H9 (cell line): Measurements from ENCODE around the gene XXYLT1. TPM values are rescaled to one million over a fixed set of nuclear protein-coding genes. Genes with fewer than 3 reads are reported as not detected.

ENCODE experiments used
- DNase-seq: peaks from one replicate; pipeline ENCODE4 v3.0.0-alpha.2; 2017
- H2AFZ ChIP-seq: one replicate; pipeline ENCODE4 v1.6.1; 2013; ENCODE audit warnings: mild to moderate bottlenecking, low read length, control low read depth, moderate library complexity
- H2AK5ac ChIP-seq: 2 replicates; pipeline ENCODE4 v1.6.1; 2013; ENCODE audit warnings: low read length, control low read depth, mixed read lengths; ENCODE audit not compliant: insufficient read length
- H2BK120ac ChIP-seq: one replicate; pipeline ENCODE4 v1.6.1; 2013; ENCODE audit warnings: low read depth, mild to moderate bottlenecking, low read length, control low read depth, inconsistent platforms; ENCODE audit not compliant: poor library complexity, severe bottlenecking
- H2BK12ac ChIP-seq: 2 replicates; pipeline ENCODE4 v1.6.1; 2013; ENCODE audit warnings: low read length, control low read depth, mixed read lengths, low read depth; ENCODE audit not compliant: insufficient read length
- H2BK15ac ChIP-seq: 2 replicates; pipeline ENCODE4 v1.6.1; 2013; ENCODE audit warnings: low read depth, low read length, control low read depth
- H2BK20ac ChIP-seq: one replicate; pipeline ENCODE4 v1.6.1; 2013; ENCODE audit warnings: low read depth, mild to moderate bottlenecking, low read length, control low read depth, inconsistent platforms; ENCODE audit not compliant: poor library complexity, severe bottlenecking
- H2BK5ac ChIP-seq: 2 replicates; pipeline ENCODE4 v1.6.1; 2013; ENCODE audit warnings: low read length, control low read depth, mixed read lengths; ENCODE audit not compliant: insufficient read length
- H3K14ac ChIP-seq: 2 replicates; pipeline ENCODE4 v1.6.1; 2013; ENCODE audit warnings: low read length, control low read depth; ENCODE audit not compliant: insufficient read depth
- H3K18ac ChIP-seq: 2 replicates; pipeline ENCODE4 v1.6.1; 2013; ENCODE audit warnings: low read depth, mild to moderate bottlenecking, mixed read lengths, low read length, control low read depth; ENCODE audit not compliant: insufficient read length
- H3K23ac ChIP-seq: 2 replicates; pipeline ENCODE4 v1.6.1; 2013; ENCODE audit warnings: low read length, control low read depth, mixed read lengths, low read depth; ENCODE audit not compliant: insufficient read length
- H3K23me2 ChIP-seq: 2 replicates; pipeline ENCODE4 v1.6.1; 2013; ENCODE audit warnings: low read depth, mild to moderate bottlenecking, mixed read lengths, low read length, control low read depth; ENCODE audit not compliant: insufficient read length, poor library complexity, severe bottlenecking
- H3K27ac ChIP-seq: 2 replicates; pipeline ENCODE4 v1.5.1; 2013; ENCODE audit warnings: low read length, control low read depth, mixed read lengths, low read depth; ENCODE audit not compliant: insufficient read length
- H3K27me3 ChIP-seq: 2 replicates; pipeline ENCODE4 v1.6.1; 2013; ENCODE audit warnings: low read length, control low read depth, inconsistent platforms; ENCODE audit not compliant: insufficient read depth
- H3K4ac ChIP-seq: 2 replicates; pipeline ENCODE4 v1.6.1; 2013; ENCODE audit warnings: low read depth, mild to moderate bottlenecking, control low read depth, inconsistent platforms, low read length, moderate library complexity
- H3K4me1 ChIP-seq: 2 replicates; pipeline ENCODE4 v1.6.1; 2013; ENCODE audit warnings: low read length, control low read depth, inconsistent platforms; ENCODE audit not compliant: insufficient read depth
- H3K4me2 ChIP-seq: 2 replicates; pipeline ENCODE4 v1.6.1; 2013; ENCODE audit warnings: low read length, control low read depth, mixed read lengths; ENCODE audit not compliant: insufficient read length, insufficient read depth
- H3K56ac ChIP-seq: 2 replicates; pipeline ENCODE4 v1.6.1; 2013; ENCODE audit warnings: low read depth, mild to moderate bottlenecking, mixed read lengths, low read length, control low read depth; ENCODE audit not compliant: insufficient read length
- H3K79me1 ChIP-seq: 2 replicates; pipeline ENCODE4 v1.6.1; 2013; ENCODE audit warnings: low read depth, mild to moderate bottlenecking, moderate library complexity, low read length, control low read depth, inconsistent platforms; ENCODE audit not compliant: insufficient read depth, poor library complexity, severe bottlenecking
- H3K79me2 ChIP-seq: 2 replicates; pipeline ENCODE4 v1.6.1; 2013; ENCODE audit warnings: low read length, control low read depth, inconsistent platforms; ENCODE audit not compliant: insufficient read depth
- H3K9ac ChIP-seq: 2 replicates; pipeline ENCODE4 v1.6.1; 2013; ENCODE audit warnings: low read length, control low read depth, mixed read lengths; ENCODE audit not compliant: insufficient read length; ENCODE audit errors: extremely low read depth
- H3K9me3 ChIP-seq: one replicate; pipeline ENCODE4 v1.6.1; 2013; ENCODE audit warnings: low read depth, low read length, inconsistent platforms; ENCODE audit not compliant: control insufficient read depth
- H3T11ph ChIP-seq: one replicate; pipeline ENCODE4 v1.6.1; 2013; ENCODE audit warnings: mild to moderate bottlenecking, low read length, control low read depth, inconsistent platforms
- H4K20me1 ChIP-seq: one replicate; pipeline ENCODE4 v1.6.1; 2013; ENCODE audit not compliant: control insufficient read depth, insufficient read length, insufficient read depth
- H4K5ac ChIP-seq: 2 replicates; pipeline ENCODE4 v1.6.1; 2013; ENCODE audit warnings: low read depth, mild to moderate bottlenecking, mixed read lengths, low read length, control low read depth; ENCODE audit not compliant: insufficient read length
- H4K8ac ChIP-seq: replicated peaks from 2 replicates; pipeline ENCODE4 v1.6.1; 2013; ENCODE audit warnings: low read length, control low read depth, mixed read lengths, low read depth; ENCODE audit not compliant: insufficient read length
- H4K91ac ChIP-seq: 2 replicates; pipeline ENCODE4 v1.6.1; 2013; ENCODE audit warnings: low read depth, mild to moderate bottlenecking, moderate library complexity, mixed read lengths, low read length, control low read depth; ENCODE audit not compliant: insufficient read length
- H3K27ac Mint-ChIP-seq, 3 experiments: 2 replicates in 2 of 3; 3 replicates in 1 of 3; pipeline ENCODE4 v1.8.0; 2020 to 2021; ENCODE audit warnings: mixed read lengths in 3 of 3, mild to moderate bottlenecking in 1 of 3, moderate library complexity in 1 of 3
- H3K27me3 Mint-ChIP-seq: 2 replicates; pipeline ENCODE4 v1.8.0; 2021; ENCODE audit warnings: low read depth, mild to moderate bottlenecking, moderate library complexity, mixed read lengths
- H3K36me3 Mint-ChIP-seq, 3 experiments: 2 replicates in 2 of 3; 3 replicates in 1 of 3; pipeline ENCODE4 v1.8.0; 2020 to 2021; ENCODE audit warnings: low read depth in 3 of 3, mixed read lengths in 3 of 3; ENCODE audit not compliant: insufficient read depth in 1 of 3
- H3K4me1 Mint-ChIP-seq, 2 experiments: 2 replicates each; pipeline ENCODE4 v1.8.0; 2020; ENCODE audit warnings: mixed read lengths in 2 of 2
- H3K4me3 Mint-ChIP-seq, 2 experiments: 2 replicates in 1 of 2; 3 replicates in 1 of 2; pipeline ENCODE4 v1.8.0; 2020 to 2021; ENCODE audit warnings: mild to moderate bottlenecking in 2 of 2, mixed read lengths in 2 of 2, moderate library complexity in 1 of 2
- H3K9me3 Mint-ChIP-seq, 2 experiments: 2 replicates in 1 of 2; 3 replicates in 1 of 2; pipeline ENCODE4 v1.8.0; 2020; ENCODE audit warnings: mild to moderate bottlenecking in 2 of 2, mixed read lengths in 2 of 2, moderate library complexity in 1 of 2
- WGBS: extraction: QIAGEN DNeasy Blood & Tissue Kit; methylation state at CpG from one replicate; pipeline ENCODE4 v1.1.7; 2013; ENCODE audit warnings: missing lambda C conversion rate, low lambda C conversion rate, mixed read lengths; ENCODE audit not compliant: insufficient read length; ENCODE audit errors: extremely low coverage; 5-methylcytosine and 5-hydroxymethylcytosine counted together
- total RNA-seq: library from RNA; stranded (reverse); gene quantifications from 2 replicates; pipeline ENCODE4 v1.2.1, GENCODE V29; 2021
- TF ChIP-seq, protein P1 (sequence below): fragments of 200-600 bp; sonication (generic); conservative IDR thresholded peaks from 3 replicates; pipeline ENCODE4 v1.8.0; 2021; ENCODE audit warnings: antibody characterized with exemption, mild to moderate bottlenecking

Gene XXYLT1
- total RNA-seq, 1 experiment from 2014 or later: 22.7 TPM

DNA sequence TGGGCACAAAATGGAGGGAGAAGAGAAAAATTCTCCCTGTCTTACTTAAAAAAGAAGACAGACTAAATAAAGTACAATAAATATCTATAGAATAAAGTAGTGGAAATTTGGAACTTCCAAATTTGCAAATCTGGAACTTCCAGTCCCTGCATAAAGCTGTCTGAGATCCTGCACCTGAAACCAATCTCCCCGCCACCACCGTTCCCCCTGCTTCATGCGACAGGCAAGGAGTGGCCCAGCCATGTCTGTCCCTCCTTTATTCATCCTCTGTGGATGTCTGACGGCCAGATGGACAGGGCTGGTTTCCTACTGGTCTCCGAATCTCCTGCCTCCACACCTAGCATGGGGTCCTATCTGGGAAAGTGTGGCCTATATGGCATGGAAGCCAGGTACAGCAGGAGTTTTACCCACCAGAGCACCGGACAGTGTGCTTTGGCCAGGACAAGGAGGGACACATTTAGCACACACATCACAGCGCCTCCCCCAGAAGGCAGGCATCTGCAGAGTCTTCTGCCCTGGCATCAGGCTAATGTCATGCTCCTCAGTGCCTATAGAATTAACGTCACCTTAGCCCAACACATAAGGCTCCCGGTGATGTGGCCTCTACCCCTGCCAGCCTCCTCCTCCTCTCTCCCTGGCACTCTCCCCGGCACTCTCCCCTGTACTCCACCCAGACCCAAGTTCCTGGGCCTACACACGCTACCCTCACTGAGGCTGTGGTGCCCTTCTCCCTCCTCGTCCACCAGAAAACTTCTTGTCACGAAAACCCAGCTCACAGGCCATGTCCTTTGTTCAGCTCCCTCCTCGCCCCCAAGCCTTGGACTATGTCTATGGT lies 170.8 kb downstream of the XXYLT1 start:
- H3K4me3 Mint-ChIP-seq: no peak overlapping the region
- no peaks in the 10 kb centered on the region for H3K79me2 ChIP-seq
- H3K4ac ChIP-seq: no peak overlapping the region
- no peak overlapping the region for H3K56ac ChIP-seq
- no peaks in the 10 kb centered on the region for H3K79me1 ChIP-seq
- peaks cover 0 to 7% (median 0%) of the 10 kb centered on the region in 3 experiments; a peak in 5 of 7 replicates for H3K36me3 Mint-ChIP-seq
- no peaks in the 10 kb centered on the region for H4K20me1 ChIP-seq
- no peak overlapping the region for H2BK120ac ChIP-seq
- H2AK5ac ChIP-seq: no peak overlapping the region
- no peaks in the 10 kb centered on the region for H3K27me3 ChIP-seq
- no peak for DNase-seq
- no peak overlapping the region for H4K5ac ChIP-seq
- TF ChIP-seq, protein P1, sequence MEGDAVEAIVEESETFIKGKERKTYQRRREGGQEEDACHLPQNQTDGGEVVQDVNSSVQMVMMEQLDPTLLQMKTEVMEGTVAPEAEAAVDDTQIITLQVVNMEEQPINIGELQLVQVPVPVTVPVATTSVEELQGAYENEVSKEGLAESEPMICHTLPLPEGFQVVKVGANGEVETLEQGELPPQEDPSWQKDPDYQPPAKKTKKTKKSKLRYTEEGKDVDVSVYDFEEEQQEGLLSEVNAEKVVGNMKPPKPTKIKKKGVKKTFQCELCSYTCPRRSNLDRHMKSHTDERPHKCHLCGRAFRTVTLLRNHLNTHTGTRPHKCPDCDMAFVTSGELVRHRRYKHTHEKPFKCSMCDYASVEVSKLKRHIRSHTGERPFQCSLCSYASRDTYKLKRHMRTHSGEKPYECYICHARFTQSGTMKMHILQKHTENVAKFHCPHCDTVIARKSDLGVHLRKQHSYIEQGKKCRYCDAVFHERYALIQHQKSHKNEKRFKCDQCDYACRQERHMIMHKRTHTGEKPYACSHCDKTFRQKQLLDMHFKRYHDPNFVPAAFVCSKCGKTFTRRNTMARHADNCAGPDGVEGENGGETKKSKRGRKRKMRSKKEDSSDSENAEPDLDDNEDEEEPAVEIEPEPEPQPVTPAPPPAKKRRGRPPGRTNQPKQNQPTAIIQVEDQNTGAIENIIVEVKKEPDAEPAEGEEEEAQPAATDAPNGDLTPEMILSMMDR: no peak
- no peak overlapping the region for H3K4me2 ChIP-seq
- H3K23ac ChIP-seq: no peak overlapping the region
- no peak overlapping the region for H2BK15ac ChIP-seq
- no peaks in the 10 kb centered on the region for H3K9me3 ChIP-seq
- WGBS: no CpG with 5 or more reads among the region's 14 CpGs
- H3K18ac ChIP-seq: no peak overlapping the region
- H3T11ph ChIP-seq: no peak overlapping the region
- no peak overlapping the region for H2BK12ac ChIP-seq
- peaks cover 13 to 16% of the 10 kb centered on the region in 2 experiments for H3K4me1 Mint-ChIP-seq
- no peak overlapping the region for H4K91ac ChIP-seq
- no peaks in the 10 kb centered on the region for H3K23me2 ChIP-seq
- no peak overlapping the region for H2BK5ac ChIP-seq
- H3K27me3 Mint-ChIP-seq: no peaks in the 10 kb centered on the region; the same call in 1 of the 2 replicates
- H3K27ac Mint-ChIP-seq: peak overlapping the region in 1 of 3 experiments; percentile 84; a peak in 4 of 7 replicates
- no peak overlapping the region; the same call in 1 of the 2 replicates for H3K14ac ChIP-seq
- H3K4me1 ChIP-seq: no peaks in the 10 kb centered on the region; the same call in 1 of the 2 replicates
- no peak overlapping the region for H4K8ac ChIP-seq
- H3K9me3 Mint-ChIP-seq: no peaks in the 10 kb centered on the region
- H2BK20ac ChIP-seq: no peak overlapping the region
- H3K9ac ChIP-seq: no peak overlapping the region
- H2AFZ ChIP-seq: no peak overlapping the region
- H3K27ac ChIP-seq: no peak overlapping the region
